HEK293 (cell line): ENCODE measurements around the gene SMYD1.

ENCODE experiments used
- CTCF ChIA-PET: fragments of 350-600 bp; formaldehyde crosslinking; extraction: SDS; loops from one replicate; lab custom pipeline; 2021; ENCODE audit warnings: antibody characterized with exemption; lab: Yijun Ruan, JAX
- POLR2A ChIA-PET: fragments of 300-600 bp; formaldehyde crosslinking; extraction: SDS; loops from one replicate; lab custom pipeline; 2020; ENCODE audit warnings: antibody characterized with exemption, inconsistent platforms; lab: Yijun Ruan, JAX
- H3K27ac ChIP-seq: fragments of 200-500 bp; sonication (Bioruptor generic); 2 replicates; pipeline ENCODE4 v1.5.1; 2014; ENCODE audit warnings: low read depth, low read length, control low read depth, inconsistent platforms; ENCODE audit errors: extremely low read depth
- H3K36me3 ChIP-seq, 2 experiments: fragments of 200-500 bp in 1 of 2; sonication (Bioruptor generic) in 1 of 2; 1 replicate in 1 of 2; 2 replicates in 1 of 2; pipeline ENCODE4 v1.5.1; 2014 to 2017; ENCODE audit warnings: inconsistent platforms in 2 of 2, low read length in 2 of 2; ENCODE audit not compliant: control insufficient read depth in 2 of 2, insufficient read depth in 1 of 2
- H3K4me1 ChIP-seq: fragments of 200-500 bp; sonication (Bioruptor generic); 2 replicates; pipeline ENCODE4 v1.5.1; 2014; ENCODE audit warnings: mild to moderate bottlenecking, low read length, inconsistent platforms; ENCODE audit not compliant: control insufficient read depth, insufficient read depth
- H3K4me3 ChIP-seq: 2 replicates; pipeline ENCODE4 v1.5.1; 2011; ENCODE audit warnings: low read depth, mild to moderate bottlenecking, control low read depth, low read length, moderate library complexity
- H3K9me3 ChIP-seq: fragments of 200-500 bp; sonication (Bioruptor generic); 2 replicates; pipeline ENCODE4 v1.5.1; 2014; ENCODE audit warnings: low read depth, low read length, inconsistent platforms; ENCODE audit not compliant: control insufficient read depth, insufficient read depth
- BCL11A ChIP-seq: fragments of 450-650 bp; formaldehyde crosslinking; IDR thresholded peaks from 2 replicates; pipeline ENCODE4 v1.5.1; 2016; ENCODE audit warnings: low read depth, missing biosample characterization, missing genetic modification characterization
- IKZF3 ChIP-seq: fragments of 450-650 bp; IDR thresholded peaks from 2 replicates; pipeline ENCODE4 v1.5.0; 2018; ENCODE audit warnings: missing biosample characterization, mild to moderate bottlenecking, missing genetic modification characterization, moderate library complexity
- PRDM6 ChIP-seq: fragments of 450-650 bp; formaldehyde crosslinking; IDR thresholded peaks from 2 replicates; pipeline ENCODE4 v1.5.1; 2017; ENCODE audit warnings: missing biosample characterization, missing genetic modification characterization
- YY2 ChIP-seq: fragments of 450-650 bp; formaldehyde crosslinking; IDR thresholded peaks from 2 replicates; pipeline ENCODE4 v1.5.1; 2016; ENCODE audit warnings: missing biosample characterization, missing genetic modification characterization
- ZBTB26 ChIP-seq: fragments of 450-650 bp; formaldehyde crosslinking; optimal IDR thresholded peaks from 2 replicates; pipeline ENCODE3; 2016; ENCODE audit warnings: missing biosample characterization, mild to moderate bottlenecking, missing genetic modification characterization
- ZBTB7A ChIP-seq: fragments of 450-650 bp; formaldehyde crosslinking; IDR thresholded peaks from 2 replicates; pipeline ENCODE4 v1.5.1; 2016; ENCODE audit warnings: low read depth, missing biosample characterization, missing genetic modification characterization
- ZFHX2 ChIP-seq: fragments of 450-650 bp; formaldehyde crosslinking; conservative IDR thresholded peaks from 2 replicates; pipeline ENCODE4 v1.5.1; 2016; ENCODE audit warnings: missing biosample characterization, missing genetic modification characterization
- ZFP41 ChIP-seq: fragments of 450-650 bp; formaldehyde crosslinking; IDR thresholded peaks from 2 replicates; pipeline ENCODE4 v1.5.1; 2016; ENCODE audit warnings: missing biosample characterization, missing genetic modification characterization, borderline replicate concordance
- ZNF114 ChIP-seq: fragments of 450-650 bp; formaldehyde crosslinking; IDR thresholded peaks from 2 replicates; pipeline ENCODE4 v1.5.0; 2017; ENCODE audit warnings: missing biosample characterization, missing genetic modification characterization
- ZNF148 ChIP-seq: fragments of 450-650 bp; formaldehyde crosslinking; IDR thresholded peaks from 2 replicates; pipeline ENCODE4 v1.5.0; 2017; ENCODE audit warnings: missing biosample characterization, missing genetic modification characterization, borderline replicate concordance
- ZNF155 ChIP-seq: fragments of 450-650 bp; formaldehyde crosslinking; IDR thresholded peaks from 2 replicates; pipeline ENCODE4 v1.5.1; 2016; ENCODE audit warnings: missing biosample characterization, missing genetic modification characterization
- ZNF184 ChIP-seq: fragments of 450-650 bp; IDR thresholded peaks from 2 replicates; pipeline ENCODE4 v1.5.1; 2018; ENCODE audit warnings: missing biosample characterization, mild to moderate bottlenecking, missing genetic modification characterization
- ZNF248 ChIP-seq: fragments of 450-650 bp; formaldehyde crosslinking; IDR thresholded peaks from 2 replicates; pipeline ENCODE4 v1.5.1; 2017; ENCODE audit warnings: missing biosample characterization, missing genetic modification characterization
- ZNF292 ChIP-seq: fragments of 450-650 bp; formaldehyde crosslinking; IDR thresholded peaks from 2 replicates; pipeline ENCODE4 v1.5.1; 2016; ENCODE audit warnings: low read depth, missing biosample characterization, missing genetic modification characterization, borderline replicate concordance
- ZNF324 ChIP-seq: fragments of 450-650 bp; formaldehyde crosslinking; IDR thresholded peaks from 2 replicates; pipeline ENCODE4 v1.5.1; 2016; ENCODE audit warnings: missing biosample characterization, missing genetic modification characterization
- ZNF37A ChIP-seq: fragments of 450-650 bp; IDR thresholded peaks from 2 replicates; pipeline ENCODE4 v1.5.1; 2018; ENCODE audit warnings: missing biosample characterization, missing genetic modification characterization
- ZNF426 ChIP-seq: fragments of 450-650 bp; formaldehyde crosslinking; IDR thresholded peaks from 2 replicates; pipeline ENCODE4 v1.5.1; 2017; ENCODE audit warnings: missing biosample characterization, missing genetic modification characterization, mild to moderate bottlenecking, inconsistent platforms, moderate library complexity
- ZNF514 ChIP-seq: fragments of 450-650 bp; formaldehyde crosslinking; IDR thresholded peaks from 2 replicates; pipeline ENCODE4 v1.5.1; 2016; ENCODE audit warnings: missing biosample characterization, missing genetic modification characterization
- ZNF555 ChIP-seq: fragments of 450-650 bp; formaldehyde crosslinking; conservative IDR thresholded peaks from 2 replicates; pipeline ENCODE4 v1.5.1; 2017; ENCODE audit warnings: missing biosample characterization, mild to moderate bottlenecking, missing genetic modification characterization, inconsistent platforms
- ZNF558 ChIP-seq: fragments of 450-650 bp; formaldehyde crosslinking; IDR thresholded peaks from 2 replicates; pipeline ENCODE4 v1.5.1; 2016; ENCODE audit warnings: missing biosample characterization, missing genetic modification characterization
- ZNF561 ChIP-seq: fragments of 450-650 bp; IDR thresholded peaks from 2 replicates; pipeline ENCODE4 v1.5.1; 2018; ENCODE audit warnings: missing biosample characterization, missing genetic modification characterization, borderline replicate concordance
- ZNF571 ChIP-seq: fragments of 450-650 bp; formaldehyde crosslinking; IDR thresholded peaks from 2 replicates; pipeline ENCODE4 v1.5.0; 2017; ENCODE audit warnings: missing biosample characterization, missing genetic modification characterization
- ZNF747 ChIP-seq: fragments of 450-650 bp; formaldehyde crosslinking; IDR thresholded peaks from 2 replicates; pipeline ENCODE4 v1.5.1; 2016; ENCODE audit warnings: missing biosample characterization, missing genetic modification characterization
- ZNF777 ChIP-seq: fragments of 450-650 bp; formaldehyde crosslinking; IDR thresholded peaks from 2 replicates; pipeline ENCODE4 v1.5.1; 2017; ENCODE audit warnings: missing biosample characterization, missing genetic modification characterization, borderline replicate concordance
- ZNF791 ChIP-seq: fragments of 450-650 bp; formaldehyde crosslinking; IDR thresholded peaks from 2 replicates; pipeline ENCODE4 v1.5.1; 2016; ENCODE audit warnings: missing biosample characterization, missing genetic modification characterization
- ZNF837 ChIP-seq: fragments of 450-650 bp; formaldehyde crosslinking; IDR thresholded peaks from 2 replicates; pipeline ENCODE4 v1.5.1; 2016; ENCODE audit warnings: missing biosample characterization, missing genetic modification characterization
- TF ChIP-seq, protein P1 (sequence below): fragments of 450-650 bp; formaldehyde crosslinking; IDR thresholded peaks from 2 replicates; pipeline ENCODE4 v1.5.1; 2017; ENCODE audit warnings: missing biosample characterization, missing genetic modification characterization
- TF ChIP-seq, protein P2 (sequence below): IDR thresholded peaks from 2 replicates; pipeline ENCODE4 v1.6.1; 2011; ENCODE audit warnings: mild to moderate bottlenecking, low read depth, low read length, borderline replicate concordance

Gene SMYD1

DNA sequence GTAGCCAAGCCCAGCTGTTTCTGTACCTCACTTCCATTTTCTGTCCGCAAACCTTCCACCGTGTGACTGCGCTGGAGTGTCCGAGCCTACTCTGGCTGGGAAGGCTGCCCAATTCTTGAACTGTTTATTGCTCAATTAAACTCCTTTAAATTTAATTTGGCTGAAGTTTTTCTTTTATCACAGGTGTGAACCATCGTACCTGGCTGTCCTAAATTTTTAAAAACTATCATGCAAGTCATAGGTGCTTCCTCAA, 45.0 kb upstream of the SMYD1 start:
- Histone ChIP-seq H3K9me3 (no peaks in the 10 kb centered on the region), H3K36me3 (no peaks in the 10 kb centered on the region), H3K4me3 (no peak overlapping the region), H3K27ac (no peak overlapping the region), H3K4me1 (no peaks in the 10 kb centered on the region)
- CTCF ChIA-PET, result interaction anchor here (0.7 to 0.8 kb wide), 2 partner anchors 11 to 20 kb away, joined by 4 to 6 read pairs; no protein-coding TSS in a partner anchor
- POLR2A ChIA-PET, result no interaction called here
- no peak for TF ChIP-seq ZNF155 (tag by site-specific recombination)
- no peak for TF ChIP-seq ZNF747 (tag by site-specific recombination)
- TF ChIP-seq ZBTB26, result no peak
- TF ChIP-seq ZNF571 (tag by site-specific recombination), result no peak
- TF ChIP-seq, protein P1, sequence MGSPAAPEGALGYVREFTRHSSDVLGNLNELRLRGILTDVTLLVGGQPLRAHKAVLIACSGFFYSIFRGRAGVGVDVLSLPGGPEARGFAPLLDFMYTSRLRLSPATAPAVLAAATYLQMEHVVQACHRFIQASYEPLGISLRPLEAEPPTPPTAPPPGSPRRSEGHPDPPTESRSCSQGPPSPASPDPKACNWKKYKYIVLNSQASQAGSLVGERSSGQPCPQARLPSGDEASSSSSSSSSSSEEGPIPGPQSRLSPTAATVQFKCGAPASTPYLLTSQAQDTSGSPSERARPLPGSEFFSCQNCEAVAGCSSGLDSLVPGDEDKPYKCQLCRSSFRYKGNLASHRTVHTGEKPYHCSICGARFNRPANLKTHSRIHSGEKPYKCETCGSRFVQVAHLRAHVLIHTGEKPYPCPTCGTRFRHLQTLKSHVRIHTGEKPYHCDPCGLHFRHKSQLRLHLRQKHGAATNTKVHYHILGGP (tag by site-specific recombination), result no peak
- no peak for TF ChIP-seq ZNF248
- TF ChIP-seq ZNF148 (tag by site-specific recombination), result no peak
- TF ChIP-seq, protein P2, sequence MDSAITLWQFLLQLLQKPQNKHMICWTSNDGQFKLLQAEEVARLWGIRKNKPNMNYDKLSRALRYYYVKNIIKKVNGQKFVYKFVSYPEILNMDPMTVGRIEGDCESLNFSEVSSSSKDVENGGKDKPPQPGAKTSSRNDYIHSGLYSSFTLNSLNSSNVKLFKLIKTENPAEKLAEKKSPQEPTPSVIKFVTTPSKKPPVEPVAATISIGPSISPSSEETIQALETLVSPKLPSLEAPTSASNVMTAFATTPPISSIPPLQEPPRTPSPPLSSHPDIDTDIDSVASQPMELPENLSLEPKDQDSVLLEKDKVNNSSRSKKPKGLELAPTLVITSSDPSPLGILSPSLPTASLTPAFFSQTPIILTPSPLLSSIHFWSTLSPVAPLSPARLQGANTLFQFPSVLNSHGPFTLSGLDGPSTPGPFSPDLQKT, result no peak
- no peak for TF ChIP-seq YY2 (tag by site-specific recombination)
- TF ChIP-seq ZNF555 (tag by site-specific recombination), result no peak
- no peak for TF ChIP-seq ZNF561 (tag by site-specific recombination)
- TF ChIP-seq ZNF558 (tag by site-specific recombination), result no peak
- TF ChIP-seq BCL11A (tag by site-specific recombination), result no peak

DNA sequence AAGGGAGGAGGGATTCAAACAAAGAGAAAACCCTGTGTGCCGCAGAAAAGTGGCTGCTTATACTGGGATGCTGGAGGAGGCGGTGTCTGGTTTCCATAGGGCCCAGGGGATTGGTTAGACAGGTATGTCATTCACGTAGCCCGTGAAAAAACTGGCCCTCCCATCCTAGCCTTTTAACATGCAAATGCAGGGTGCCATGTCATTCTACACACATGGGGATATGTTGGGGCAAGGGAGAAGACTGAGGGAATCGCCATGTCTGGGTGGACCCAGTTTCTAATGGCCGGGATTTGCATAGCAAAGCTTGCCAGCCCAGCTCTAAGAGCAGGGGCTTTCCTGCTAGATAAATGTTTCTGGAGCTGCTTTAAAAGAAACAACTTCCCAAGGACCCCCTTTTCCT, 43.1 kb upstream of the SMYD1 start:
- no peaks in the 10 kb centered on the region for H3K4me1 ChIP-seq
- POLR2A ChIA-PET, result no interaction called here
- H3K4me3 ChIP-seq, result no peak overlapping the region
- no peak overlapping the region for H3K27ac ChIP-seq
- no peak for TF ChIP-seq IKZF3 (tag by site-specific recombination)
- TF ChIP-seq ZNF791 (tag by site-specific recombination), result no peak
- no peak for TF ChIP-seq ZNF324 (tag by site-specific recombination)
- TF ChIP-seq ZNF777 (tag by site-specific recombination), result no peak
- no peak for TF ChIP-seq ZNF184 (tag by site-specific recombination)
- TF ChIP-seq ZNF514 (tag by site-specific recombination), result no peak
- no peak for TF ChIP-seq ZNF114 (tag by site-specific recombination)
- no peak for TF ChIP-seq ZFP41
- TF ChIP-seq ZNF37A (tag by site-specific recombination), result no peak
- no peak for TF ChIP-seq ZBTB7A (tag by site-specific recombination)
- TF ChIP-seq ZNF292 (tag by site-specific recombination), result no peak
- no peak for TF ChIP-seq ZFHX2 (tag by site-specific recombination)
- TF ChIP-seq ZNF426 (tag by site-specific recombination), result no peak
- TF ChIP-seq PRDM6 (tag by site-specific recombination), result no peak
- TF ChIP-seq ZNF837 (tag by site-specific recombination), result no peak
- H3K36me3 ChIP-seq, result peaks cover 0 to 8% of the 10 kb centered on the region in 2 experiments; a peak in 1 of 3 replicates
- CTCF ChIA-PET, result no interaction called here
- H3K9me3 ChIP-seq, result no peaks in the 10 kb centered on the region
